Omental fat pad (tissue), 4 donors: ENCODE measurements around the gene MTHFD2. TPM values are rescaled to one million over a fixed set of nuclear protein-coding genes. Genes with fewer than 3 reads are reported as not detected.

Source experiments
- ATAC-seq: fragments of 150-250 bp; one replicate; pipeline ENCODE4 v1.9.1; 2016; ENCODE audit warnings: mild to moderate bottlenecking, moderate library complexity; ENCODE audit not compliant: low FRiP score
- DNase-seq: peaks from one replicate; pipeline ENCODE4 v3.0.0-alpha.2; 2019; ENCODE audit warnings: low spot score
- total RNA-seq, 4 donors: library from RNA; depleted of rRNA; stranded (reverse); fragments of >200 nt; gene quantifications; one replicate each; pipeline ENCODE4 v1.1.0, GENCODE V29; 2016
- TF ChIP-seq, protein P1 (sequence below), 3 donors: fragments of 450-650 bp; IDR thresholded peaks; one replicate each; pipeline ENCODE4 v1.5.1; 2016 to 2017; ENCODE audit warnings: antibody characterized with exemption in 3 of 3, mild to moderate bottlenecking in 3 of 3, moderate library complexity in 2 of 3

MTHFD2 gene
- 100 to 1,000 TPM in 1 of 4 donors, 10 to 100 TPM in 3; 34.8 to 111 (median 46.5) TPM for total RNA-seq

DNA sequence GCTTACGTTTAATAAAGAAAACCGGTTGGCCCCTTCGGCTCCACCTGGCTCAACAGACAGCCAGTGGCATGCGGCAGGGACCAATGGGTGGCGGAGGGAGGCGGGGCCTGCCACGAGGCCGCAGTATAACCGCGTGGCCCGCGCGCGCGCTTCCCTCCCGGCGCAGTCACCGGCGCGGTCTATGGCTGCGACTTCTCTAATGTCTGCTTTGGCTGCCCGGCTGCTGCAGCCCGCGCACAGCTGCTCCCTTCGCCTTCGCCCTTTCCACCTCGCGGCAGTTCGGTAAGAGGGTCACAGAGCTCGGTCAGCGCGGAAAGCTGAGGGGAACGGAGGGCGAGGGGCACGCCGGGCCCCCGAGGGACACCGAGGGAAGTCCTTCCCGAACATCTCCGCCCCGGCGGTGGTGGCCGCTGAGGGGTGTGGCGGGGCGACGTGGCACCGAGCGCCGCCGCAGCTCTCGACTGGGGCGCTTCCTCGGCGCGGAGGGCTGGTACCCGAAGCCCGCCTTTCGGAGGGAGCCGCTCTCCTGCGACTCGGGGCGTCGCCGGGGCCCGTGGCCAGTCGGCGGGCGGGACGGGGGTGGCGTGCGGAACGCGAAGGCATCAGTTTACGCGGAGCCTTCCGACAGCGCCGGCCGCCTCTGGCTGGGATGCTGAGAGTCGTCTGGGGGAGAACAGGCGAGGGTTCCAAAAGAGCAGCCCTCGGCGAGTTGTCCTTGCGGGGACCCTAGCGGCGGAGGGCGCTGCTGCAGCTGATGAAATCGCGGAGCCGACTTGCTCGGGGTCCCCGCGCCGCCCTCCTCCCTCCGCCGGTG lies at the start of gene MTHFD2:
MTHFD2 (plus strand) TSS at position 155 of the 814 bp plus-strand sequence; CDS start at position 182, 27 bp downstream.
- peak; percentile 72 for DNase-seq
- ATAC-seq = peak; percentile 96
- TF ChIP-seq, protein P1, sequence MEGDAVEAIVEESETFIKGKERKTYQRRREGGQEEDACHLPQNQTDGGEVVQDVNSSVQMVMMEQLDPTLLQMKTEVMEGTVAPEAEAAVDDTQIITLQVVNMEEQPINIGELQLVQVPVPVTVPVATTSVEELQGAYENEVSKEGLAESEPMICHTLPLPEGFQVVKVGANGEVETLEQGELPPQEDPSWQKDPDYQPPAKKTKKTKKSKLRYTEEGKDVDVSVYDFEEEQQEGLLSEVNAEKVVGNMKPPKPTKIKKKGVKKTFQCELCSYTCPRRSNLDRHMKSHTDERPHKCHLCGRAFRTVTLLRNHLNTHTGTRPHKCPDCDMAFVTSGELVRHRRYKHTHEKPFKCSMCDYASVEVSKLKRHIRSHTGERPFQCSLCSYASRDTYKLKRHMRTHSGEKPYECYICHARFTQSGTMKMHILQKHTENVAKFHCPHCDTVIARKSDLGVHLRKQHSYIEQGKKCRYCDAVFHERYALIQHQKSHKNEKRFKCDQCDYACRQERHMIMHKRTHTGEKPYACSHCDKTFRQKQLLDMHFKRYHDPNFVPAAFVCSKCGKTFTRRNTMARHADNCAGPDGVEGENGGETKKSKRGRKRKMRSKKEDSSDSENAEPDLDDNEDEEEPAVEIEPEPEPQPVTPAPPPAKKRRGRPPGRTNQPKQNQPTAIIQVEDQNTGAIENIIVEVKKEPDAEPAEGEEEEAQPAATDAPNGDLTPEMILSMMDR (IDR thresholded peaks at IDR 0.05) = peak in 2 of 3 donors; percentile 85 to 92

DNA sequence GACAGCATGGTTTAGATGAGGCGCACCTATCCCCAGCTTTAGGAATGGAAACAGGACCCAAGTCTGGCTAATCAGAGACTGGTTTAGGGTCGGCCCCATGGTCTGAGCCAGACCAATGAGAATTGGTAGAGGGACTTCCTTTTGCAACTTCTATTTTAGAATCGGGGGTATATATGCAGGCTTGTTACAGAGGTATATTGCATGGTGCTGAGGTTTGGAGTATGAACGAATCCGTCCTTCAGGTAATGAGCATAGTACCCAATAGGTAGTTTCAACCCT lies 49.2 kb upstream of the MTHFD2 start:
- no peak for ATAC-seq
- DNase-seq = no peak
- TF ChIP-seq, protein P1 (IDR thresholded peaks at IDR 0.05) = no peak

DNA sequence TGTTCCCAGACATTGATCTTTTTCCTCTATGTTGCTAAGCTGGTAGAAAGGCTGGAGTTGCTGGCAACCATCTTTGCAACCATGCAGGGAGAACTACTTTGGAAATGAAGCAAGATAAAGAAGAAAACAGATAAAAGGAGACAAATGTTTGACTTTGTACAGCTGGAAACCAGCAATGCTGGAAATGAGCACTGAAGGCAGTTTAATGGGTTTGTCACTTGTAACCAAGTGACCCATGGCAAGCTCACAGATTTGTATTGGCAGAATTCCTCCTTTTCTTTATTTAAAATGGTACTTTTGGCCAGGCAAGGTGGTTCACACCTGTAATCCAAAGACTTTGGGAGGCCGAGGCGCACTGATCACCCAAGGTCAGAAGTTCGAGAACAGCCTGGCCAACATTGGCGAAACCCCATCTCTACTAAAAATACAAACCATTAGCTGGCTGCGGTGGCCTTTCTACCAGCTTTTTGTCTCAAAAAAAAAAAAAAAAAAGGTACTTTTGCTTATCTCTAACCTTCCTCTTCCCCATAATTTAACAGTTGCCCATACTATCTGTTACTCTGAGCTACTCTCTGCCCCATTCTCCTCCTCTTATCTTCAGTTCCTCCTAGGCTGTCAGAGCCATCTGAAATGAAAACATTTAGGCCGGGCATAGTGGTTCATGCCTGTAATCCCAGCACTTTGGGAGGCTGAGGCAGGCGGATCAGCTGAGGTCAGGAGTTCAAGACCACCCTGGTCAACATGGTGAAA lies 48.7 kb upstream of the MTHFD2 start:
- no peak for ATAC-seq
- no peak for DNase-seq
- TF ChIP-seq, protein P1 (IDR thresholded peaks at IDR 0.05) = no peak

DNA sequence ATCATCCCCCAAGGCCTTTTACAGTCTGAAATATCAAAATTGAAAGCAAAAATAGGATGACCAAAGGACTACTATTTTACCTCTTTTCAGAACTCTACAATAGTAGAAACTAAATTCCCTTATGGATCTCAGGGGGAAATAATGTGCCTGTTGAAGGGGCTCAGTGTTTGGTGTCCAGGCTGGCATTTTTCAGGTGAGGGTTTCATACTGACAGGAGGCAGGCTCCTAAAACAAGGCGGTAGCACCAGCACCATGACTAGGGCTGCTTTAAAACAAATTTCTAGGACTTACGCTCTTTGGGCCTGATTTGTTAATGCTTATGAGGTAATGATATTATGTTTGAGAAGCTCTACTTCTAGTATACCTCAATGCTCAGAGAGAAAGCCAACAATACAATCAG lies 45.5 kb upstream of the MTHFD2 start:
- ATAC-seq (no peak), DNase-seq (no peak)
- TF ChIP-seq, protein P1 (IDR thresholded peaks at IDR 0.05) = no peak

DNA sequence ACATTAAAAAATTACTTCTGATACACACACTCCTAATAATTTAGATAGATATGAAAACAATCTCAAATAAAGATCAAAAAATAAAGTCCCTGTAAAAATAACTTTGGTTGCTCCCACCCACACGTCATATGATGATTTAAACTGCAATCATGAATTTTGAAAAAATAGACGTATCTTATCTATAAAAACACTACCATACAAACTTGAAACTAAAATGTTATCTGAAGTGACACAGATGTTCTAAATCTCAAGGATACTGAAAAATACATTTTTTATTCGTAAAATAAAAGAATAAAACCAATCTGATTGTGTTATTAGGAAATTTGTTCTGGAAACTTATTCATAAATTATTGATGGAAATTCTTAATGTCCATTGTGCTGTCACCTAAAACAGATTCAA lies 42.6 kb upstream of the MTHFD2 start:
- ATAC-seq = no peak
- TF ChIP-seq, protein P1 (IDR thresholded peaks at IDR 0.05) = no peak
- no peak for DNase-seq

DNA sequence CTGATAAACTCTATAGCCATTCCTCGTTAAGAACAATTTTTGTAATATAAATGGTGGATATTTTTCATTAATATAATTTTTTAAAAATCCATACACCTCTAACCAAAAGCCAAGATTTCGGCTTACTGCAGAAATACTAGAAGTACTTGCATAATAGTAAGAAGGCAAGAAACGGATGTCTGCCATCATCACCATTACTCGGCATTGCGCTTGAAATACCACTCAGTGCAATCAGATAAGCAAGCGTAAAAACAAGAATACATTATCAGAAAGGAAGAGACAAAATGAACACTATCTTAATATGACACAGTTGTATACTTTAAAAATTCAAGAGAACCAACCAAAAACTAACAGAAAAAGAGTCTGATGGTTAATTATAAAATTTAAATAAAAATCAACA lies 35.5 kb upstream of the MTHFD2 start:
- ATAC-seq = no peak
- TF ChIP-seq, protein P1 (IDR thresholded peaks at IDR 0.05) = no peak

More for the DNA sequence above, 35.5 kb upstream of the MTHFD2 start:
- no peak for DNase-seq
